ENCODE measurements around the gene PANK1.

DNA sequence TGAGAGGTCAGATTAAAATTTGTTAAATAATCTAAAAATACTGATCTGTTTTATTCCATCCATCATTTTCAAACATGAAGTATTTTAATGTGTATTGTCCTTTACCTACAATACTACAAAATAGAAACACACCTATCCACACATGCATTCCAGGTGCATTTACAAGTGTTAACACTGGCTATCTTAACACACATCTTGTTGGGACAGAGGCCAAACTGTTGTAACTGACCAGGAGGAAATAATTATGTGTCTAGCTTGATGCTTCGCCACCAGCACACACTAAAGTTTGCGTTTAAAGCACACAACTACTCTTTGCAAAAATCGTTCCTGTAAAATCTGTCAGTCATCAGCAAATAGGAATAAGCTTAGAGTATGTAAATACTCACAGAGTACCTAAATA is 2.8 kb downstream of the PANK1 start:
- TF ChIP-seq POLR2A (IDR thresholded peaks at IDR 0.05; ENCODE audit: low read length) (no peak), GATA1 (IDR thresholded peaks at IDR 0.05; ENCODE audit: low read depth, low read length) (no peak)

Data from erythroblast (primary cell).